DMS153 treated with DMSO at 0.1 percent for 48 hours (cell line): Measurements from ENCODE around the gene PPP5C.
A peak's percentile ranks its signal among the peaks of the same experiment; 100 is the strongest.
"Not testable (repeated sequence)": the region's sequence is repeated elsewhere in the genome, so short reads cannot be mapped to it uniquely, and the experiment has no call there.

Experiments
- DNase-seq: peaks from one replicate; lab custom pipeline; 2025; ENCODE audit not compliant: unreplicated experiment; lab: John Stamatoyannopoulos, UW

The PPP5C gene

GRCh38 chr19:46407856-46408663, 61.2 kb downstream of the PPP5C start:
- no peak for DNase-seq

- no peak for DNase-seq
These were observed 61.8 kb downstream of the PPP5C start for GRCh38 chr19:46408664-46409039.

GRCh38 chr19:46409191-46409590, 62.3 kb downstream of the PPP5C start:
- DNase-seq = no peak

DNA sequence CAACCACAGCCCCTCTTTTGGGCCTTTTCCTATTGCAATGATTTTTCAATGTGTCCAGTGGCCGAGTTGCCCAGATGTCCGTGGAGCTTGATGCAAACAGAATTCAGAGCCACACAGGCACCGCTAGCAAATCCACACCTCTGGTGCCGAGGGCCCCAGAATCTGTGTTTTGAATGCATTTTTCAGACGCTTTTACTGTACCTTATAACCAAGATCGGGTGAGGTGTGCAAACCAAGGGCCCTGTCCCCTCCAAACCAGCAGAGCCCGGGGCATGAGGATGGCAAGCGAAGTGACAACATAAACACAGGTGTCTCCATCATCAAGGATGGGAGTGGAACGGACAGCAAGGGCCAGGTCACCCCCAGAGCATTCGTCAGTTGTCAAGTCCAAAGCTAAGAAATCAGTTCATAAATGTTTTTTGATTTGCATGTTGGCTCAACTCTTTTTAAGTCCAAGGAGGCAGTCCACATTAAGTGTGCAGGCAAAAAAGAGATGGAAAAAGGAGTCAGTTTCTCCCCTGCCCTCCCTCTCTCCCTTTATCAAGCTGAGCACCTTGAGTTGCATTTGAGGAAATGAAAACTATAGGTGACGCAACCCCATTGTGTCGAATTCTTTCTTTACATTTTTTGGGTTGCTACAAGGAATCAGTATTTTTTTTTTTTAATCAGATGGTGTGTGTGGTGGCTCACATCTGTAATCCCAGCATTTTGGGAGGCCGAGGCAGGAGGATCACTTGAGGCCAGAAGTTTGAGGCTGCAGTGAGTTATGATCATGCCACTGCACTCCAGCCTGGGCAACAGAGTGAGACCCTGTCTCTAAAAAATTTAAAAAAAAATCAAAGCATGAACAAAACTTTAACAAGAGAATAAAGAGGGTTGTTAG, 63.6 kb downstream of the PPP5C start:
- no peak for DNase-seq

GRCh38 chr19:46411088-46411924, 64.4 kb downstream of the PPP5C start:
- DNase-seq = no peak

GRCh38 chr19:46411925-46412649, 65.2 kb downstream of the PPP5C start:
- DNase-seq = no peak

DNA sequence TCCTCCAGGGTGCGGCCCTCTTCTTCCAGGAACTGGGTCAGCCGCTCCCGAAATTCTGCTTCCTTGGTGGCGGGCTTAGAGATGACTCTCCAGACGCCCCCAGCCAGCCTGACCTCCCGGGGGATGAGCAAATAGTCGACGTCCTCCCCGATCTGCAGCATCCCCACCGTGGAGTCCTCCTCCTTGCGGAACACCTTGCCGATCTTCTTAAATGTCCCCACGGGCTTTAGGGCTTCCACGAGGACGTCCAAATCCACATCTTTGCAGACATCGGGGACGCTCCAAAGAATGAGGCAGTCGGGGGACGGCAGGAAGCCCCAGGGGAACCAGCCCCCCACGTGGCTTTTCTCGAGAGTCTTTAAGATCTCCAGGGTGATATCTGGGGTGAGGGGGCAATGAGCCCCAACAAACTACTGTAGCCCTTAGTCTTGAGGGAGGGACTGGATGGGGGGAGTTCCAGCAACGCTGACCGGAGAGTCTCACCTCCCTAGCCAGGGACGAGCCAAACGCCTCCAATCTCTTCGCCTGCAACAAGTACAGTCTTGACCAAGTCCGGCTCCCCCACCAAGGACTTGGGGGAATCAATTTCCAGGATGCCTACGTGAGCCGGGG, 65.9 kb downstream of the PPP5C start:
- no peak for DNase-seq

- peak; percentile 29 for DNase-seq
These were observed 66.6 kb downstream of the PPP5C start, which contains the start of gene CCDC8 for GRCh38 chr19:46413262-46414031. Gene CCDC8 (minus strand): TSS chr19:46413564. CDS start chr19:46412810, 754 bp downstream.

DNA sequence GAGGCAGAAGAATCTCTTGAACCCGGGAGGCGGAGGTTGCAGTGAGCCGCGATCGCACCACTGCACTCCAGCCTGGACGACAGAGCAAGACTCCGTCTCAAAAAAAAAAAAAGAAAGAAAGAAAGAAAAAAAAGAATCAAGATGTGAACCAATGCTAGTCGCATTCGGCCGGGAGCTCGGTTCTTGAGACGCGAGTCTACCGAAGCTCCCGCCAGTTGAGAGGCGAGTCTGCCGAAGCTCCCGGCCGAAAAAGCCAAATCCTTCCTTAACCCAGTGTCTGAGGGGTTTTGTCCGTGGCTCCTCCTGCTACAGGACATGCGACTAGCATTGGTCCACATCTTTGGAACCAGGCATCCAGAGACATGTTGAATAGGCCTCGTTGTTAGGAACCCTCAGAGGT, 68.0 kb downstream of the PPP5C start:
- not testable (repeated sequence) for DNase-seq

GRCh38 chr19:46415804-46416709, 69.2 kb downstream of the PPP5C start:
- DNase-seq = peak; percentile 80

GRCh38 chr19:46420056-46420455, 73.2 kb downstream of the PPP5C start:
- DNase-seq = no peak

DNA sequence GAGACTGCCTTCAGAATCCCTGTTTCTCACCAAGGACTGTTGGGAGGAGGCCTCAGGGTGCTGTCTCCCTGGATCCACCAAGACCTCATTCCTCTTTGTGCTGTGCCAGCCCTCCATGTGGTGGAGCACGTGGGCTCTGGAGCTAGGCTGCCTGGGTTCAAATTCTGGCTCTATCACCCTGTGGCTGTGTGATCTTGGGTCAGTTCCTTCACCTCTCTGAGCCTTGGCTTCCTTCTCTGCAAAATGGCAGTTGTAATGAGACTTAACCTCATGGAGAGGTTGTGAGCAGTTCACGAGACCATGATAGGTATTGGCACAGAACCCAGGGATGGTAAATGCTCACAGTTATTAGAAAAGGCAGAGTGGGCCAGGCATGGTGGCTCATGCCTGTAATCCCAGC, 75.5 kb downstream of the PPP5C start:
- no peak for DNase-seq

- no peak for DNase-seq
These were observed 76.3 kb downstream of the PPP5C start for GRCh38 chr19:46423188-46423587.

GRCh38 chr19:46426035-46426505, 79.2 kb downstream of the PPP5C start:
- no peak for DNase-seq

DNA sequence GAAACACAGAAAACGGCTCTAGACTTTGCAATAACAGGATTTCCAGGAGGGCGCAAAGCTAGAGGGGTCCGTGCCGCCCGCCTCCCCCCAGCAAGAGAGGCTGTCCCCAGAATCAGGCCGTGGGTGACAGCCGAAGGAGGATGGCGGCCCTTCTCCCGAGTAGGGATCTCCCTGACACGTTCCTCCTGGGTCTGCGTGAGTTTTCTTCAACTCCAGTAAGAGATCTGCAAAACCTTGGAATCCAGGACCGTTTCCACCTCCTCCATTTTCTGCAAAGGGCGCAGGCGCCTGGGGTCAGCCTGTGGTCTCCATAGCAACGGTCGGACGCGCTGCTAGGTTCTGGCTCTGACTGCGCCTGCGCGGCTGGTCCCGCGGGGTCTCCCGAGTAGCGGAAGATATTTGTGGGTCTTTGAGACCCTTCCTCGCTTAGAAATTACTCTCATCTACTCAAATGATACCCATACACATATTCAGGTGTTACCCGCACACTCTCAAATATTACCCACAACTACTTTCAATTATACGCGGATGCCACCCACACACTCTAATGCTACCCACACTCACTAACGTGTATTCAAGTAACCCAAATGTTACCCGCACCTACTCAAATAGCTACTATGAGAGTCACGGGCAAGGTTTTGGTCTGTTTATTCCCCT, 79.7 kb downstream of the PPP5C start:
- peak; percentile 41 for DNase-seq

- no peak for DNase-seq
These were observed 80.7 kb downstream of the PPP5C start for GRCh38 chr19:46427518-46428045.
